NCI-H748 treated with DMSO at 0.1 percent for 48 hours (cell line): ENCODE data around the gene RAB7B.
"Not testable (repeated sequence)": the region's sequence is repeated elsewhere in the genome, so short reads cannot be mapped to it uniquely, and the experiment has no call there.

Source experiments
- DNase-seq: peaks from one replicate; lab custom pipeline; 2025; lab: John Stamatoyannopoulos, UW

The RAB7B gene

DNA sequence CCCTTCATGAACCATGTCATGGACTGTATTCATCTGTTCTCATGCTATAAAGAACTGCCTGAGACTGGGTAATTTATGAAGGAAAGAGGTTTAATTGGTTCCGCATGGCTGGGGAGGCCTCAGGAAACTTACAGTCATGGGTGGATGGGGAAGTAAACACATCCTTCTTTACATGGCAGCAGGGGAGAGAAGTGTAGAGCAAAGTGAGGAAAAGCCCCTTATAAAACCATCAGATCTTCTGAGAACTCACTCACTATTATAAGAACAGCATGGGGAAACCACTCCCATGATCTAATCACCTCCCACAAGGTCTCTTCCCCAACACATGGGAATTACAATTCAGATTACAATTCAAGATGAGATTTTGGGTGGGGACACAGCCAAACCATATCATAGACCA is 6.6 kb downstream of the RAB7B start:
- not testable (repeated sequence) for DNase-seq

DNA sequence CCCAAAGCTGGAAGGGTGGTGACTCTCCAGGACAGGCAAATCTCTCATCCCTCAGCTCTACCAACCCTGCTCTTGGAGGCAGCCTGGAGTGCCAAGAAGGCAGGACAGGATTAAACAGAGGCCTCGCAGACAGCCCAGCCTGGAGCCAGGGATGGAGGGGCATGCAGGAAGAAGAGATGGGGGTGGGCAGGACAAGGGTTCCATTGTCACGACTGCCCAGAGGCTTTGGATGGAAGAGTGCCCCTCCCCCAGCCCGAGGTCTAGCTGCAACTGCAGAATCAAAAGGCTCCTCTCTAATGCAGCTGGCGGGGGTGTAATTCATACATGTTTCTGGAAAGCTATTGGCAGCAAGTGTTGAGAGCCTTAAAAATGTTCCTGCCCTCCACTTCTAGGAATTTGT is 8.8 kb downstream of the RAB7B start:
- no peak for DNase-seq

DNA sequence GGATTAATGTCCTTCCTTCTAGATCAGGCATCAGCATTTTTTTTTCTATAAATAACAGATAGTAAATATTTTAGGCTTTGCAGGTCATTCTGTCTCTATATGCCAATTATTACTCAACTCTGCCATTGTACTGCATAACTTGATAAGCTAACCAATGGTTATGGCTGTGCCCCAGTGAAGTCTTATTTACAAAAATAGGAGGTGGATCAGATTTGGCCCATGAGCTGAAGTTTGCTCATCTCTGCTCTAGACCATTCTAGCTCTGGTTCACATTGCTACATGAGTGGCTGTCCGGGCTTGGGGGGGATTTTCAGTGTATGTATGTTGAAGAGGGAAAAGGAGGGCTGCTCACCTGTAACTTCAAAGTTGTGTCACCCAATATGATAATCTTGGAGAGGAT is 10.1 kb downstream of the RAB7B start:
- DNase-seq: no peak

DNA sequence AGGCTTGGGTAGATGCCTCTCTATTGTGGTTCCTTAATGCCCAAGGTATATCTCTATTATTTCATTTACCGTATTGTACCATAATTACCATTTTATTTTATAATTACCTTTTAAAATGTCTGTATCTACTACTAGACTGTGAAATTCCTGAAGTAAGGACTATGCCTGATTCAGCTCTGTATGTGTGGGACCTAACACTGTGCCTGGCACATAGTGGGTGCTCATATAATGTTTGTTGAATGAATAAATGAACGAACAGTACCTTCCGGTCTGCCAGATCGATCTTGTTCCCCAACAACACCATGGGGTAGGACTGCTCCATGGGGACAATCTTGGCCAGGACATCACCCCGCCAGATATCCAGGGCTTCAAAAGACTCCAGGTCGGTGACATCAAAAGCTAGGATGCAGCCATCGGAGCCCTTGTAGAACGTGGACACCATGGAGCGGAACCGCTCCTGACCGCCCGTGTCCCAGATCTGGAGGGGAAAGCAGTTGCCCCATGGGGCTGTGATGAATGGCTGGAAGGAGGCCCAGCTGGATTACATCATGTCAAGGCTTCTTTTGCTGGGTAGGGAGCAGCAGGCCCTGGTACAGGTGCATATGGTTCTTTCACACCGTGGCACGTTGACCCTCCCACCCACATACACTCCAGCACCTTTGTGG is 10.8 kb downstream of the RAB7B start:
- no peak for DNase-seq

DNA sequence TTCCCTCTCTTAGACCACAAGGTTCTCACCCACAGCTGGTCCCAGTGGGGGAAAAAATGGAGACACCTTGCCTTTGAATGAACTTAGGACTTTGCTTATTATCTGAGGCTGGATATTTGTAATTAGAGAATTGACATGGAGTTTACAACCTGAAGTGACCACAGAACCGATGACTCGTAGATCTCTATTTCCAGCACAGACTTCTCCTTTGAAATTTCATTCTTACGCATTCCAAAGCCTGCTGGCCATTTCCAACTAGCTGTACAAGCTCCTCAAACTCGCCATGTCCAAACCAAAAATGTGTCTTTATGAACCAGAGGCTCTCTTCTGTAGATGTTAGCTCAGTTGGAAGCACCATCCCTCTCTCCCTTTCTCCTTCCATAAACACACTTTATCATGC is 12.0 kb downstream of the RAB7B start:
- no peak for DNase-seq

DNA sequence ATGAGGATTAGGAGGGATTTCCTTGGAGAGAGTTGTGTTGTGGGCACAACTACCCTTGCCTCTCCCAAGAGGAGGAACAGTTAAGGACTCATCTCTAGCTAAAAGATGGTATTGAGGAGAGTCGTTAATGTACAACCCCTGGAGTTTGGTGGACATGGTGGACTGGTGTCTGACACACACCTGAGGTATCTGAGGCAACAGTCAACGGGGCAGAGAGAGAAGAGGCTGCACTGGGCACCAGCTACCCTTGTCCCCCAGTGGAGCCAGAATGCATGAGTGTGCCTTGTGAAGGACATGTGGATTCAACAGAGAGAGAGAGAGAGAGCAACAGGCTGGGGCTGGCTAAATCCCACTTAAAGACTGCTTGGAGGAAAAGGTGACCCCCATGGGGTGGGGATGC is 13.0 kb downstream of the RAB7B start:
- no peak for DNase-seq

DNA sequence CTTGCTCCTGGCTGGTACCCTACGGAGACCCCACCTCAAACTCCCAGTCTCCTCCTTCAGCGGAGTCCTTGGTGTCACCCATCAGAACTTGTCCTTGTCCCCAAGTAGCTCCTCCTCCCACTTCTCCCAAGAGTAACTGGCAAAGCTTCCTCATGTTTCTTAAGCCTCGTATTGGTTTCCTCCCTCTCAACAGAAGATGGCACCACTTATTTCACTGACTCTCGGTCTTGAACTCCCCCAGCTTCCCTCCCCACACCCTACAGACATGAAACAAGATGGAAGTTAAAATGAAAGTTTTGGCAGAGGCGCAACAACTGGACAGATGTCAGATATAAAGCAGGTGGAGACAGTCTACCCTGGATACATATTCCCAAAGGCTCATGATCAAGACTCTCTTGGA is 13.4 kb downstream of the RAB7B start:
- no peak for DNase-seq

DNA sequence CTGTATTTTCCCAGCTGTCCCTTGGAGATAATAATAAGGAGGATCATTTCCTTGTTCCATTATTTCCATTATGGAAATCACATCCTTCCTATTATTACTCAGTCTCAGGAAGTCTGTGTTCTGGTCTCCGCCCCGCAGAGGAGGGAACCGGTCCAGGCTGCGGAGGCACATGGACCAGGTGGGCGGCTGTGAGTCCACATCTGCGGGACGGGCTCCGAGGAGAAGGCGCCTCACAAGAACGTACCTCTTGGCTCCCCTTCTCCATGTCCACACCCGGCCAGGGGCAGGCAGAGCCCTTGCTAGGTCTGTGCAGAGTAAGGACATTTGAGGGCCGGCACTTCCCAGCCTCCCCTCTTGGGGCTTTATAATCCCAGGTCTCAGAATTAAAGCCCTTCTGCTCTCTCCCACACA is 14.6 kb downstream of the RAB7B start:
- no peak for DNase-seq

DNA sequence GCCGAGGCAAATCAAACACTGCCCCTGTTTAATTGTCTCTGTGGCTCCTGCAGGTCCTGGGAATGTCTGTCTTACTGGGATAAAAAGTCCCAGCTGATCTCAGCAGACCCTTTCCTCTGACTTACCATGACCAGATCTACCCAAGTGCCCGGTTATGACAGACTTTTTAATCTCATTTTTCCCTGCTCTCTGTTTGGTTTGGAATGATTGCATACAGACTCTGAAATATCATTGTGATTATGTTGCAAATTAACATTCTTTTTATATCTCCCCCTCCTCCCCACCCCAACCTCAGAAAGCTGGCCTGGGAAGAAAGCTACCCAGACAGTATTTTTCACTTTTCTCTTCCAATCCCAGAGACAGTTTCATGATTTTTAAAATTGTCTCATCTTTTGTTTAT is 16.3 kb downstream of the RAB7B start:
- DNase-seq: no peak

DNA sequence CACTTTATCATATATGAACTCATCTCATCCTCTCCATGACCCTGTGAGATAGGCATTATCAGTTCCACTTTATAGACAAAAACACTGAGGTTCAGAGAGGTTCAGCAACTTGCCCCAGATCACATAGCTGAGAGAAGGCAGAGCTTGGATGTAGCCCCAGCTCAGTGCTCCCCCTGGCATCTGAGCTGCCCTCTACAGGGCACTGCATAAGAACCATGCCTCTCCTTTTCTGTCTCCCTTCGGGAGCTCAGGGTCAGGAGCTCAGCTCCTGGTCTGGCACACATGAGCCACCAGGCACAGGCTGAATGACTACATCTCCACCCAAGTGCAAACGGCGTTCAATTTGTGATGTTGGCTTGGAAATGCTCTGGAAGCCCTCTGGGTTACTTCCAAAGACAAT is 16.9 kb downstream of the RAB7B start:
- no peak for DNase-seq

DNA sequence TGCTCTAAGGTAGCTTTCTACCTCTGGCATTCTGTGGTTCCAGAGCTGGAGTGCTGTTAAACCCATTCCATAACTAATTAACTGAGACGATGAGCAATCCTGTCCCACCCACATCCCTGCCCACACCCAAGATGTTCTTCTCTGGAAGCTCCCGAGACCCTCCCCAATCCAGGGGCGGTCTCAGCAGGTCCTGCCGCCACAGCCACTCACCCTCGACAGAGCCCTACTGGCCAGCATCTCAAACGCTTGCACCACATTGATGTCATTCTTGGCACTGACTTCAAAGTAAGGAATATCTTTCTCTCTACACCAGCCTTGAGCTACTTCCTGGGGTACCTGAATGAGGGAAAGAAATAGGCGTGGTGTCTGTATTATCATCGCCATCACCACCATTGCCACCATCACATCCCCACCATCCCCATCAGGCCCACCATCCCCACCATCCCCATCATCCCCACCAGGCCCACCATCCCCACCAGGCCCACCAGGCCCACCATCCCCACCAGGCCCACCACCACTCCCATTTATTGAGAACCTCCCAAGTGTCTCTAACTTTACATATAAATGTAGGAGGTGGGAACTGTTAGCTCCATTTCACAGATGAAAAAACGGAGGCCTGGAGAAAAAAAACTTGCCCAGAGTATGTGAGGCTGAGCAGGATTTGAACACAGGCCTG is 17.7 kb downstream of the RAB7B start:
- DNase-seq: no peak

DNA sequence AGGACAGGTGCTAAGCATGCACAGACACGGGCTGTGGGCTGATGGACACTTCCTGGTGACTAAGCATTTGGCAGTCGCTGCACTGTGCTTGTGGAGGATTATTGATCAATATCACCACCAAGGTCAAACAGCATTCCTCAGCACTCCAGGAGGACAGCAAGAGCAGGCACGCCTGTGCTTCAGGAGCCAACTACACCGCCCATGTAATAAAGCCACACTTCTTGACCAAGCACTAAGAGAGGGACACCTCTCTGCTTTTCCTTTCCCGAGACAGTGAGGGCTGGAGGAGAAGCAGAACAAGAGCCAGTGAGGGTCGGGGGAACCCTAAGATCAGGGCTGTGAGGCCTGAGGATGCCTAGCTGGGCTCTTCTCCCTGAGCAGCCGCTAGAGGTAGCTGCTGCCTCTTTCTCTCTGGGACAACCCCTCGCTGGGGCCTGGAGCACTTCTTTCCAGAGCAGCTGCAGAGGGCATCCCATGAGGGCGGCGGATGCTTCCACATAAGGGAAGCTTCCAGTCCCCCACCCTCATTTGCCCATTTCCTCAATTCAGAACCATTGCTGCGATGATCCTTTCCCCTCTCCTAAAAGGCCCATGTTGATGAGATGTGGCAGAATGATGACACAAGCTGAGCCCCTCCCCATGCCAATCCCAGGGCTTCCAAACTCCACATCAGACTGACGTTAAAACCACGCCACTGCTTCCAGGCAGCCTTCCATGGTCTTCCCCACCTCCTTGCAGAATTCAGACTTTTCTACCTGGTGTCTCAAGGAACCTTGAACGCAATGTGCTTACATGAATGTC is 19.1 kb downstream of the RAB7B start:
- DNase-seq: no peak

DNA sequence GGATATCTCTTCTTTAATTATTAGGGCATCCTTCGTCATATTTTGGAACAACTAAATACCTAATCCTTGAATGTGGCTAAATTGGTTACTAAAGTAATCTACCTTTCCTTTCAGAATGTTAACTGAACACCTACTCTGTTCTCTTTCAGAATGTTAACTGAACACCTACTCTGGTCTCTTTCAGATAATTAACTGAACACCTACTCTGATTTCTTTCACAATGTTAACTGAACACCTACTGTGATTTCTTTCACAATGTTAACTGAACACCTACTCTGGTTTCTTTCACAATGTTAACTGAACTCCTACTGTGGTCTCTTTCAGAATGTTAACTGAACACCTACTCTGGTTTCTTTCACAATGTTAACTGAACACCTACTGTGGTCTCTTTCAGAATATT is 21.9 kb downstream of the RAB7B start:
- no peak for DNase-seq

DNA sequence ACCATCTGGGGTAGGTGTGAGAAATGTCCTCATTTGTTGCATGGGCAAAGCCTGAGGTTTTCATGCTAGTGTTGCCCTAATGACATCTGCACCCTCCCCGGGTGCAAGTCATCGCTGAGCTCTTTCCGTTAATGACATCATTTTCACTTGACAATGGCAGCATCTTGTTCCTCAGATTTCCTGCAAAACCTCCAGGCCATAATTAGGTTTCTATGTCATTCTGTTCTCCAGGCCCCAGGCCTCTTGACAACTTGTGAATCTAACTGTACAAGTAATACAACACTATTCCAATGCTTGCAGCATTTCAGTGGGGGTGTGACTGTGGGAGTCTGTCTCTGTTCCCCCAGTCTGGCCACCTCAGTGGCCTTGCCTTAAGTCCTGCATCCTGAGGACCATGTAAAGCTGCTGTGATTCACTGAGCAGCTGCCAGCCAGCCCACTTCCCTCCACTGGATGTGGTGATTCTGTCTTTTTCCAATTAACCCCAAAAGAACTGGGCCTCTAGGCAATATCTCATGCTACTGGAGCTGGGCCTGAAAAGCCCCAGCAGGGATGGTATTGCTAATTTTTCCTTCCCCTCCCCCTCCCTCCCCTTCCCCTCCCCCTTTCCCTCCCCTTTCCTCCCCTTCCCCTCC is 22.8 kb downstream of the RAB7B start:
- DNase-seq: no peak

DNA sequence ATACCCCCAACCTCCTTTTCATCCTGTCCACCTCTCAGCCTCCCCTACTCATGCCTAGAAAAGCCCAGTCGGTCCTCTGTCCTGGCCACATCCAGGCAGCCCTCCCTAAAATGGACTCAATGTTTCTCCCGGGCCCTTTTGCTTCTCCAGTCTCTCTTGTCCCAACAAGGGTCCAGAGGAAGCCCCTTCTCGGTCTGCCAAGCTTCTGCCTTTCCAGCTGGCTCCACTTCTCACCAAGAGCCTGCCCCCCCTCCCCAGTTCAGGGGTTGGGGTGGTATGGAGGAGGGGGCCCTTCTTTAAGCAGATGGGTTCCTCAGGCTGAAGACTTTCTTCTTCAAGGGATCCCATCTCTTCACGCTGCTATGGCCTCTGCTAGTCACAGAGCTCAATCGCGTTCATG is 23.9 kb downstream of the RAB7B start:
- DNase-seq: no peak

DNA sequence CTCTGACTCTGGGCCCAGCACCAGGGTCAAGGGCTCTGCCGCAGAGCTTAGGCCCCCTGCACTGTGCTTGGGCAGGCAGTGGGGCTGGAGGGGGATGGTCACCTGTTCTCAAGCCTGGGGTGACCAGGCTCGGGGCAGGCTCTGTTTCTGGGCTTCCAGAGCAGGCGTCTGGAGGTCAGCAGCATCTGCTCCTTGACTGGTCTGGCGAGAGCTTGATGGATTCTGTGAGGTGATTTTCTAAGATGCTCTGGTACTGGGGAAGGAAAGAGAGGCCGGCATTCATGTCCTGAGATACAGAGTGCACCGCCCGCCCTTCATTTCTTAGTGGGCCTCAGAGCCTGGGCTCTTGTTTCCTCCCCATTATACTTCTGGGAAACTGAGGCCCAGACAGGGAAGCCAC is 24.5 kb downstream of the RAB7B start:
- no peak for DNase-seq

DNA sequence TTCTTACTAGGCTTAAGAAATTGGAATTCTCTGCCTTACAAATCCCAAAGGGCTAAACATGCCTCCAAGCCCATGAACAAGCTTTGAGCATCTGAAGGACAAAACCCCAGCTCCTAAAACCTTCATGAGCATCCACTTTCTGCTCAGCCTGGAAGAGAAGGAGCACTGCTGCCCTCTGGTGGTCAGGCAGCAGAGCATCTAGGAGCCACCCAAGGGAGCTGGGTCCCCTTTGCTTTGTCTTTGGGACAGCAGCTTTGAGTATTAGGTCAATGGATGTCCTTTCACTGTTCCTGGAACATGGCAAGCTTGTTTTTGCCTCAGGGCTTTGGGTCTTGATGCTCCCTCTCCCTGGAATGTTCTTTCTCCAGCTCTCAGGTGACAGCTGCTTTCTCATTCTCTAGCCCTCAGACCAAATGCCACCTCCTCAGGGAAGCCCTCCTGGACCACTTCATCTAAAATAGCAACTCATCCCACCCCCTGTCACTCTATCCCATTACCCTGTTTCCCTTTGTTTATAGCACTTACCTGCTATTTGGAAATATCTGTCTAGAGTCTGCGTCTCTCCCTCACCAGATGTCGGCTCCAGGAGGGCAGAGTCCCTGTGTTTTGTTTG is 25.7 kb downstream of the RAB7B start:
- peak; percentile 40 for DNase-seq

DNA sequence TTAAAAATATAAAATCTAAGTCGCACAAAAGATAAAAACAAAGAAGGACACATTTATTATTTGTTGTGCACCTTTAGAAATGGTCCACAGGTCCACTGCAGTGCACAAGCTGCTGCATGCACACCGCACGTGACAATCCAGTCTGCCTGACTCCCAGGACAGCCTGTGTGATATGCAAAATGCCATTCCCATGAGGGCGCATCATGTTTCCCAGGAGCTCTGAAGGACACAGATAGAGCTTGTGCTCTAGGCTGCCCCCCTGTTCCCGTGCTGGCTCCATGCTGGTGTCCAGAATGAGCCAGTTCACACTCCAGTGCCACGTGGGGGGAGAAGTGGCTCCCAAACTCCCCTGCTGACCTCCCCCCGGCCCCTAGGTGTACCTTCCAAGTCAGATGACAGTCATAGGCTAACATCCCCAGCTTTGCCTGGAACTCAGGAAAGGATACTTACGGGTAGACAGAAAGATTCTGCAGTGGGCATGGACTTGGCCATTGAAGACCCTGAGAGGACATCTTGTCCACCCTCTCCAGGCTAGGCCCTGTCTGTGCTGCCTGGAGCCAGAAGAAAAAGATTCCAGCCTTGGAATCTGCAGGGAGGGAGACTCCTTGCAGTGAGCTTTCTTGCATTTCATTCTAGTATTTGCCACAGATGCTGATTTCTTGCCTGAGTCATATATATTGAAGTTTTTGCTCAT is 26.3 kb downstream of the RAB7B start:
- DNase-seq: no peak

DNA sequence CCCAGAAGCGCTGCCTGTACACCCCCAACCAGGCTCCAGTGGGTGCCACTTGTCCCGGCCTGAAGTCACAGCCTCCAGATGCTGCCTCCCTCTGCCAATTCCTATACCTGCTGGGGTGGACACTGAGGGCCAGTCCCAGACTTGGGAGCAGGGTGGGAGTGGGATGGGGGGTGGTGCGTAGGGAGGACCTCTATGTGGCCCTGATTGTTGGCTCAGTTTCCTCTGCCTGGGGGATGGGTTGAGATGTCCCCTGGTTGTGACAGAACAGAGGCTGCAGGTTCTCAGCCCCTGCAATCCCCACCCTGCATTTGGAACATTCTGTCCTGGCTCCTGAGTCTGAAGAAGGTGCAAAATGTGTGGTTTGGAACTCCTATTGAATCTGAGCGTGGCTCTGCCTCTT is 27.2 kb downstream of the RAB7B start:
- DNase-seq: no peak

DNA sequence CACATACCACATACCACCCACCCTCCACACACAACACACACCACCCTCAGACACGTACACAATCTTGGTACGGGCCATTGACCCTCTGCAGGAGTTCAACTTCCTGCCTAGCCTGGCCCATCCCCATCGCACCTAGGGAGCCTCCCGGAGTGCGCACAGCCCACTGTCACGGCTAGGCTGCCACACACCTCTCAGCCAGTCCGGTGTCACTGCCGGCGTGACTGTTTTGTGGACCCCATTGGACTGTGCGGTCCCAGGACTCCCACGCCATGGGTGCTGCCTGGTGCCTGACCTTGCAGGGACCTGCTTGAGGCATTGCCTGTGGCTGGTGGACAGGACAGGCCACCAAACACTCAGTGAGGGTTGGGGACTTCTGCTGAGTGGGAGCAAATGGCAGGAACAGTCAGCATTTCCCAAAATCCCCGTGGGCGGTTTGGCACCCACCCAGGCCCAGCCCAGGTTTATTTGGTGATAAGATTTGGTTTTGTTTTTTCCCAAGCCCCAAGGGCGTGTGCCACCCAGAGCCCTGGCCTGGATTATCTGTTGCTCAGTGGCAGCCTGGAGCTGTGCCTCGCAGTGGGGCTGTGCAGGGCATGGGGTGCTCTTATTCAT is 27.7 kb downstream of the RAB7B start:
- no peak for DNase-seq

DNA sequence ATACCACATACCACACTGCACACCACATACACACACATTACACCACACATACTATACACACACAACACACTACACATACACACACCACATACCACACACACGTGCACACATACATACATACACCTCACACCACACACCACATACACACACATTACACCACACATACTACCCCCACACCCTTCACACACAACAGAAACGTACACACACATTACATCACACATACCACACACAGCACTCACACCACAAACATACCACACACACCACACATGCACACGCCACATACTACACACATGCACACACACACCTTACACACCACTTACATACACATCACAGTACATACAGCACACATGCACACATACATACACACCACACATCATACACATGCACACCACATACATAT is 28.5 kb downstream of the RAB7B start:
- DNase-seq: no peak
